Mononuclear cell (primary cell): ENCODE measurements around the gene PTPRA. TPM values are rescaled to one million over a fixed set of nuclear protein-coding genes. Genes with fewer than 3 reads are reported as not detected.
"Not testable (repeated sequence)": the region's sequence is repeated elsewhere in the genome, so short reads cannot be mapped to it uniquely, and the experiment has no call there.

Source experiments
- H3K27me3 ChIP-seq: 2 replicates; pipeline ENCODE4 v1.6.0; 2011; ENCODE audit warnings: low read length, control low read depth; ENCODE audit not compliant: insufficient read depth
- H3K4me1 ChIP-seq: 2 replicates; pipeline ENCODE4 v1.5.1; 2011; ENCODE audit warnings: mild to moderate bottlenecking, low read length, control low read depth; ENCODE audit not compliant: insufficient read depth
- H3K4me3 ChIP-seq: 2 replicates; pipeline ENCODE4 v1.5.1; 2011; ENCODE audit warnings: mild to moderate bottlenecking, low read length, moderate library complexity
- H3K9me3 ChIP-seq: 2 replicates; pipeline ENCODE4 v1.5.1; 2011; ENCODE audit warnings: low read depth, mild to moderate bottlenecking, control low read depth, low read length
- total RNA-seq: library from RNA; depleted of rRNA; stranded (reverse); fragments of >200 nt; gene quantifications from one replicate; pipeline ENCODE4 v1.2.3, GENCODE V29; 2012

Gene PTPRA
- total RNA-seq, 1 donor = 148 TPM

- no peaks in the 10 kb centered on the region for H3K9me3 ChIP-seq
- peaks cover 6% of the 10 kb centered on the region for H3K4me1 ChIP-seq
- no peaks in the 10 kb centered on the region for H3K27me3 ChIP-seq
- no peak overlapping the region for H3K4me3 ChIP-seq
Measured at GRCh38 chr20:2890742-2891141, 17.5 kb downstream of the PTPRA start.

GRCh38 chr20:2891343-2891742 lies 18.1 kb downstream of the PTPRA start:
- Histone ChIP-seq H3K9me3 (no peaks in the 10 kb centered on the region), H3K4me3 (no peak overlapping the region), H3K27me3 (no peaks in the 10 kb centered on the region), H3K4me1 (peaks cover 6% of the 10 kb centered on the region)

GRCh38 chr20:2892376-2892775 lies 19.1 kb downstream of the PTPRA start:
- Histone ChIP-seq H3K4me3 (no peak overlapping the region), H3K27me3 (no peaks in the 10 kb centered on the region), H3K9me3 (no peaks in the 10 kb centered on the region), H3K4me1 (peaks cover 6% of the 10 kb centered on the region)

- no peaks in the 10 kb centered on the region for H3K27me3 ChIP-seq
- no peaks in the 10 kb centered on the region for H3K9me3 ChIP-seq
- H3K4me3 ChIP-seq = no peak overlapping the region
- H3K4me1 ChIP-seq = peaks cover 4% of the 10 kb centered on the region
Measured at GRCh38 chr20:2894221-2894620, 20.9 kb downstream of the PTPRA start.

- peaks cover 13% of the 10 kb centered on the region for H3K4me1 ChIP-seq
- H3K27me3 ChIP-seq, H3K9me3 ChIP-seq, H3K4me3 ChIP-seq: not testable (repeated sequence)
Measured at GRCh38 chr20:2895154-2895553, 21.9 kb downstream of the PTPRA start.

GRCh38 chr20:2899243-2899642 lies 26.0 kb downstream of the PTPRA start:
- Histone ChIP-seq H3K27me3 (no peaks in the 10 kb centered on the region), H3K4me3 (no peak overlapping the region), H3K4me1 (peaks cover 32% of the 10 kb centered on the region), H3K9me3 (no peaks in the 10 kb centered on the region)

GRCh38 chr20:2900845-2901592 lies 27.7 kb downstream of the PTPRA start:
- Histone ChIP-seq H3K9me3 (no peaks in the 10 kb centered on the region), H3K4me1 (peaks cover 32% of the 10 kb centered on the region), H3K27me3 (no peaks in the 10 kb centered on the region), H3K4me3 (no peak overlapping the region)

- Histone ChIP-seq H3K27me3 (no peaks in the 10 kb centered on the region), H3K9me3 (no peaks in the 10 kb centered on the region), H3K4me1 (peaks cover 32% of the 10 kb centered on the region), H3K4me3 (no peak overlapping the region)
Measured at GRCh38 chr20:2902291-2902690, 29.0 kb downstream of the PTPRA start.

GRCh38 chr20:2902818-2903217 lies 29.5 kb downstream of the PTPRA start:
- no peaks in the 10 kb centered on the region for H3K27me3 ChIP-seq
- no peaks in the 10 kb centered on the region for H3K9me3 ChIP-seq
- peaks cover 32% of the 10 kb centered on the region for H3K4me1 ChIP-seq
- no peak overlapping the region for H3K4me3 ChIP-seq

GRCh38 chr20:2903686-2904085 lies 30.4 kb downstream of the PTPRA start:
- H3K9me3 ChIP-seq = no peaks in the 10 kb centered on the region
- H3K27me3 ChIP-seq = no peaks in the 10 kb centered on the region
- H3K4me1 ChIP-seq = peaks cover 32% of the 10 kb centered on the region
- H3K4me3 ChIP-seq = no peak overlapping the region

GRCh38 chr20:2907519-2907918 lies 34.2 kb downstream of the PTPRA start:
- Histone ChIP-seq H3K27me3 (no peaks in the 10 kb centered on the region), H3K4me1 (no peaks in the 10 kb centered on the region), H3K4me3 (no peak overlapping the region), H3K9me3 (no peaks in the 10 kb centered on the region)

GRCh38 chr20:2909953-2910352 lies 36.7 kb downstream of the PTPRA start:
- no peaks in the 10 kb centered on the region for H3K4me1 ChIP-seq
- H3K4me3 ChIP-seq = no peak overlapping the region
- no peaks in the 10 kb centered on the region for H3K9me3 ChIP-seq
- H3K27me3 ChIP-seq = no peaks in the 10 kb centered on the region

- Histone ChIP-seq H3K4me3 (no peak overlapping the region), H3K9me3 (no peaks in the 10 kb centered on the region), H3K4me1 (peaks cover 8% of the 10 kb centered on the region), H3K27me3 (no peaks in the 10 kb centered on the region)
Measured at GRCh38 chr20:2911200-2911599, 37.9 kb downstream of the PTPRA start.

GRCh38 chr20:2914160-2914559 lies 40.9 kb downstream of the PTPRA start:
- Histone ChIP-seq H3K9me3 (no peaks in the 10 kb centered on the region), H3K4me1 (peaks cover 31% of the 10 kb centered on the region), H3K4me3 (no peak overlapping the region), H3K27me3 (no peaks in the 10 kb centered on the region)

- Histone ChIP-seq H3K9me3 (no peaks in the 10 kb centered on the region), H3K4me1 (peaks cover 34% of the 10 kb centered on the region), H3K4me3 (no peak overlapping the region), H3K27me3 (no peaks in the 10 kb centered on the region)
Measured at GRCh38 chr20:2917266-2917665, 44.0 kb downstream of the PTPRA start.
